AG04450 (cell line): ENCODE measurements around the gene PBOV1. TPM values are rescaled to one million over a fixed set of nuclear protein-coding genes. Genes with fewer than 3 reads are reported as not detected.

Experiments used
- CTCF ChIA-PET: fragments of 300-600, 350-600 bp; formaldehyde crosslinking; extraction: SDS; loops from one replicate; lab custom pipeline; 2022; ENCODE audit warnings: antibody characterized with exemption, inconsistent platforms; lab: Charles Lee
- POLR2A ChIA-PET: fragments of 350-600 bp; formaldehyde crosslinking; extraction: SDS; loops from one replicate; lab custom pipeline; 2021; ENCODE audit warnings: antibody characterized with exemption, inconsistent platforms; lab: Yijun Ruan, JAX
- DNase-seq: peaks from one replicate; pipeline ENCODE4 v3.0.0-alpha.2; 2011; ENCODE audit warnings: low read depth, low spot score
- H3K27ac ChIP-seq: one replicate; pipeline ENCODE4 v1.5.1; 2012; ENCODE audit warnings: low read depth, low read length, control low read depth
- H3K27me3 ChIP-seq: one replicate; pipeline ENCODE4 v1.6.0; 2012; ENCODE audit warnings: low read length; ENCODE audit not compliant: control insufficient read depth, insufficient read depth
- H3K4me3 ChIP-seq: 2 replicates; pipeline ENCODE4 v1.5.1; 2011; ENCODE audit warnings: mild to moderate bottlenecking, low read depth, low read length, control low read depth
- H3K9me3 ChIP-seq: 2 replicates; pipeline ENCODE4 v1.5.1; 2012; ENCODE audit warnings: low read length; ENCODE audit not compliant: control insufficient read depth, insufficient read depth
- polyA plus RNA-seq: library from polyadenylated mRNA; depleted of rRNA; stranded (reverse); fragments of >200 nt; gene quantifications from 2 replicates; pipeline ENCODE4 v1.2.3, GENCODE V29; 2011
- TF ChIP-seq, protein P1 (sequence below): IDR thresholded peaks from 2 replicates; pipeline ENCODE4 v1.5.1; 2011; ENCODE audit warnings: low read depth, low read length, control low read depth, inconsistent platforms

The PBOV1 gene
- polyA plus RNA-seq, 1 experiment: not detected

DNA sequence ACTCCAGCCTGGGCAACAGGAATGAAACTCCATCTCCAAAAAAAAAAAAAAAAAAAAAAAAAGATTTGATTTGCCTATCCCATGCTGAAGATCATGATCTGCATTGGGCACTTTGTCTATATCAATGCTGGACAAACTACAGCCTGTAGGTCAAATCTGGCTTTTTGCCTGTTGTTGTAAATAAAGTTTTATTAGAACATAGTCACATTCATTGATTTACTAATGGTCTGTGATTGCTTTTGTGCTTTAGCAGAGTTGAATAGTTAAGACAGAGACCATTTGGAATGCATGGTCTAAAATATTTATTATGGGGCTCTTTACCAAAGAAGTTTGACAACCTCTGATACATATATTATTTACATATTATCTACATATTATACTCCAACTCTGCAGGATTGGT lies 14.0 kb downstream of the PBOV1 start:
- TF ChIP-seq, protein P1, sequence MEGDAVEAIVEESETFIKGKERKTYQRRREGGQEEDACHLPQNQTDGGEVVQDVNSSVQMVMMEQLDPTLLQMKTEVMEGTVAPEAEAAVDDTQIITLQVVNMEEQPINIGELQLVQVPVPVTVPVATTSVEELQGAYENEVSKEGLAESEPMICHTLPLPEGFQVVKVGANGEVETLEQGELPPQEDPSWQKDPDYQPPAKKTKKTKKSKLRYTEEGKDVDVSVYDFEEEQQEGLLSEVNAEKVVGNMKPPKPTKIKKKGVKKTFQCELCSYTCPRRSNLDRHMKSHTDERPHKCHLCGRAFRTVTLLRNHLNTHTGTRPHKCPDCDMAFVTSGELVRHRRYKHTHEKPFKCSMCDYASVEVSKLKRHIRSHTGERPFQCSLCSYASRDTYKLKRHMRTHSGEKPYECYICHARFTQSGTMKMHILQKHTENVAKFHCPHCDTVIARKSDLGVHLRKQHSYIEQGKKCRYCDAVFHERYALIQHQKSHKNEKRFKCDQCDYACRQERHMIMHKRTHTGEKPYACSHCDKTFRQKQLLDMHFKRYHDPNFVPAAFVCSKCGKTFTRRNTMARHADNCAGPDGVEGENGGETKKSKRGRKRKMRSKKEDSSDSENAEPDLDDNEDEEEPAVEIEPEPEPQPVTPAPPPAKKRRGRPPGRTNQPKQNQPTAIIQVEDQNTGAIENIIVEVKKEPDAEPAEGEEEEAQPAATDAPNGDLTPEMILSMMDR: no peak
- no peaks in the 10 kb centered on the region for H3K9me3 ChIP-seq
- no peaks in the 10 kb centered on the region for H3K27me3 ChIP-seq
- no peak overlapping the region for H3K4me3 ChIP-seq
- no peak for DNase-seq
- ChIA-PET POLR2A (no interaction called here), CTCF (no interaction called here)
- H3K27ac ChIP-seq: no peak overlapping the region

DNA sequence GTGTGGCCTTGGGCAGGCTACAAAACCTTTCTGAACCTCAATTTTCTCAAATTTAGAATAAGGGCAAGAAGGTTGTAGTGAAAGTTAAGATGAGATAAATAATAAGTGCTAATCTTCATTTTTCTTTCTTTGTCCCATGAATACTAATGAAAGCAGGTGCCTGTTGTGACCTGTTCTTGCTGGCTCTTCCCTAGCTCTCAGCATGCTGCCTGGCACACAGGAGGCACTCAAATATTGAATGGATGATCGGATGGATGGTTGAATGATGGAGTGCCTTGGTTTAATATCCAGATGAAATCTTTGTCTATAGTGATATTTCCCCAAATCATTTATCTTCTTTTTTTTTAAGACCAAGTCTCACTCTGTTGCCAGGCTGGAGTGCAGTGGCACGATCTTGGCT lies 15.0 kb downstream of the PBOV1 start:
- Histone ChIP-seq H3K4me3 (no peak overlapping the region), H3K9me3 (no peaks in the 10 kb centered on the region), H3K27me3 (no peaks in the 10 kb centered on the region), H3K27ac (no peak overlapping the region)
- ChIA-PET CTCF (no interaction called here), POLR2A (no interaction called here)
- DNase-seq: no peak
- TF ChIP-seq, protein P1: no peak

DNA sequence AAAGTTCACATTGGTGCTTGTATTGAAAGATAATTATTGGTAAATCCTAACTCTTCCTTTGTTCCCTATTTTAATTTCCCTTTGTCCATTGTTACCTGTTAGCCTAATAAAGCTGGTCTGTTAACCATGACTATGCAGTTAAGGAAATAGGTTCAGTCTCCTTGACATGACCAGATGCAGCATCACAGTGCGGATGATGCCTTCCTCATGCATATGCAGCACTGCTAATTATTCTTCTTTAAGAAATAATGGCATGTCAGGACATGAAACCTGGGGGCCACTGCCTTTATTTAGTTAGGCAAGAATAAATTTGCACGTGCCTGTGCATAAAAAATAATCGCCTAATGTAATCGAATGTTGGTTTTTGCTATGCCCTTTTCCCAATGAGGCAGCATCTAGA lies 16.5 kb downstream of the PBOV1 start:
- TF ChIP-seq, protein P1: no peak
- H3K27ac ChIP-seq: no peak overlapping the region
- ChIA-PET POLR2A (no interaction called here), CTCF (no interaction called here)
- H3K9me3 ChIP-seq: no peaks in the 10 kb centered on the region
- H3K27me3 ChIP-seq: no peaks in the 10 kb centered on the region
- H3K4me3 ChIP-seq: no peak overlapping the region
- no peak for DNase-seq

DNA sequence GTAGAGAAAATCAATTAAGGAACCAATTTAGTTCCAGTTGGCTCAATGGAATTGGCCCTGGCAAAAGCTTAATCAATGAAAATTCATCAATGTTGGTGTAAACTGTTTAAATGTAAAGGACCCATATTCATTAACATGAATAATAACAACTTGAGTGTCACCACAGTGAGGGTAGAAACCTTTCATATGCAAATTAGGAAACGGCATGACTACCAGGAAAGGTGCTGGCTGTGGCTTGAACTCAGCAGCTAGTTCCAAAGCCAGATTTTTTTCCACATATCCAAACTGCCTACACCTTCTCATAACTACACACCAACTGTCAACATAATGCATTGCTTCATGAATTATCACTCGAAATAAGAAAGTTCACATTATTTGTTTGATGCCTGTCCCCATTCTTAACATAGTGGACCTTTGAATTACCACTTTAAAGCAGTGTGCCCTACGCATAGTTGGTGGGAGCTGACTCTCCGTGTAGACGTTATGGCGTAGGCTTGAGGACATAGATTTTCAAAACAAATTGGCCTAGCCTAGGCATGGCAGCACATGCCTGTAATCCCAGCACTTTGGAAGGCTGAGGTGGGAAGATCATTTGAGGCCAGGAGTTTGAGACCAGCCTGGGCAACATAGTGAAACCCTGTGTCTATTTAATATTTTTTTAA lies 19.7 kb downstream of the PBOV1 start:
- TF ChIP-seq, protein P1: no peak
- no peaks in the 10 kb centered on the region for H3K27me3 ChIP-seq
- no peak for DNase-seq
- no peak overlapping the region for H3K27ac ChIP-seq
- ChIA-PET POLR2A (no interaction called here), CTCF (no interaction called here)
- H3K9me3 ChIP-seq: no peaks in the 10 kb centered on the region
- H3K4me3 ChIP-seq: no peak overlapping the region

DNA sequence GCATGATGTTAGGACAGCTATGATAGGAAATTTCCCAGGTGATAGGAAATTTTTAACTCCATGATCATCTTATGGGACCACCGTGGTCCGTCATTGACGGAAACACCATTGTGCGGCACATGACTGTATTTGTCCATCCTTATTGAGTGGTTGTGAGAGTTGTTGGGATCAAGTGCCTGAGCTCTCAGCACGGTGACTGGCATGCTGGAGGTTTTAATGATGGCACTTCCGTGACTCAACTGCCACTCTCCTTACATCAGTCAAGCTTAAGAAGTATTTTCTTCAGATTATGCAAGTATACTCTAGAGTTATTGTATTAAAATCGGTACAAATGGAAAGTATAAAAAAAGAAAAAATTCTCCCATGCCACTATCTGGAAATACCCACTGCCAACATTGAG lies 20.7 kb downstream of the PBOV1 start:
- CTCF ChIA-PET: no interaction called here
- H3K4me3 ChIP-seq: no peak overlapping the region
- H3K9me3 ChIP-seq: no peaks in the 10 kb centered on the region
- TF ChIP-seq, protein P1: no peak
- POLR2A ChIA-PET: no interaction called here
- DNase-seq: no peak
- no peaks in the 10 kb centered on the region for H3K27me3 ChIP-seq
- H3K27ac ChIP-seq: no peak overlapping the region
